ENCODE measurements around the gene GNA15. TPM values are rescaled to one million over a fixed set of nuclear protein-coding genes. Genes with fewer than 3 reads are reported as not detected.

Gene GNA15
- total RNA-seq, 4 donors from 2014 or later = 1.2 to 7.2 (median 2.9) TPM

- Histone ChIP-seq H3K4me3 (no peak overlapping the region), H3K4me1 (no peaks in the 10 kb centered on the region), H3K27ac (no peak overlapping the region), H3K9me3 (no peaks in the 10 kb centered on the region), H3K27me3 (no peaks in the 10 kb centered on the region), H3K36me3 (no peaks in the 10 kb centered on the region)
- intact Hi-C loops (cut with DNase I; ENCODE audit: low total_unique reads) = no loop called here
- DNase-seq = no peak
- TF ChIP-seq, protein P1, sequence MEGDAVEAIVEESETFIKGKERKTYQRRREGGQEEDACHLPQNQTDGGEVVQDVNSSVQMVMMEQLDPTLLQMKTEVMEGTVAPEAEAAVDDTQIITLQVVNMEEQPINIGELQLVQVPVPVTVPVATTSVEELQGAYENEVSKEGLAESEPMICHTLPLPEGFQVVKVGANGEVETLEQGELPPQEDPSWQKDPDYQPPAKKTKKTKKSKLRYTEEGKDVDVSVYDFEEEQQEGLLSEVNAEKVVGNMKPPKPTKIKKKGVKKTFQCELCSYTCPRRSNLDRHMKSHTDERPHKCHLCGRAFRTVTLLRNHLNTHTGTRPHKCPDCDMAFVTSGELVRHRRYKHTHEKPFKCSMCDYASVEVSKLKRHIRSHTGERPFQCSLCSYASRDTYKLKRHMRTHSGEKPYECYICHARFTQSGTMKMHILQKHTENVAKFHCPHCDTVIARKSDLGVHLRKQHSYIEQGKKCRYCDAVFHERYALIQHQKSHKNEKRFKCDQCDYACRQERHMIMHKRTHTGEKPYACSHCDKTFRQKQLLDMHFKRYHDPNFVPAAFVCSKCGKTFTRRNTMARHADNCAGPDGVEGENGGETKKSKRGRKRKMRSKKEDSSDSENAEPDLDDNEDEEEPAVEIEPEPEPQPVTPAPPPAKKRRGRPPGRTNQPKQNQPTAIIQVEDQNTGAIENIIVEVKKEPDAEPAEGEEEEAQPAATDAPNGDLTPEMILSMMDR (IDR thresholded peaks at IDR 0.05) = no peak
These were observed 44.0 kb downstream of the GNA15 start for GRCh38 chr19:3179739-3180293.

DNA sequence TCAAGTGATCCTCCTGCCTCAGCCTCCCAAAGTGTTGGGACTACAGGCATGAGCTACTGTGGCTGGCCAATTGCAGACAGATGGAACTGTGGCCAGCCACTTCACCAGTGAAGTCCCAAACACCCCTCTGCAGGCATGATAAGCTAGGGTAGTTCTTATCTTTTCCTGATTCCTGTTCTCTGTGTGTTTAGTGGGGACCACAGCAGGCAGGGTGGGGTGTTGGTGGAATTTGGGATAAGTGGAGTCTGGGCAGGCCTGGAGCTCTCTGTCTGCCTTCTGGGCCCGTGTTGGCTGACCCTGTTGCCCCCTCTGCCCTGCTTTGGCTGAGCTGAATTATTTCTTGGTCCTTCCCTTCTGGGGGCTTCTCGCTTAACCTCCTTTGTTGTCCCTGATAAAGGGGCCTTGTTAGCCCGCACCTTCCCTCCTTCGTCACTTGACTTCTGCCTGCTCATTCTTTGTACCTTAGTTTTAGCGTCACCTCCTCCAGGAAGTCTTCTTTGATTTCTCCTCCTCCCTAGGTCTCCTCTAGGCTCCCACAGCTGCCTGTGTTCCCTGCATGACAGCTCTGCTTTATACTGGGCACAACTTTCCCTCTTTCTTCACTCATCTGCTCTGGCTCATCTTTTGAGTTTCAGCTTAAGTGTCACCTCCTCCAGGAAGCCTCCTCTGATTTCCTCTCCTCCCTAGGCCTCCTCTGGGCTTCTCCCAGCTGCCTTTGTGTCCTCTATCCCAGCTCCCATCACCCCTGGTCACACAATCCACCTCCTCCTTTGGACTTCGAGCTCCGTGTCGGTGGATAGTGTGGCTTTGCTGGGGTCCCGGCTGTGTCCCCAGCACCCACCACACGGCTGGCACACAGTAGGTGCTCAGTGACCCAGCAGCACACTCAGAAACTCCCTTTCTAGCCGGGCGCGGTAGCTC, 48.1 kb downstream of the GNA15 start:
- no peak overlapping the region for H3K27ac ChIP-seq
- intact Hi-C loops (cut with DNase I; ENCODE audit: low total_unique reads) = no loop called here
- H3K9me3 ChIP-seq = no peaks in the 10 kb centered on the region
- DNase-seq = no peak
- no peaks in the 10 kb centered on the region for H3K36me3 ChIP-seq
- H3K4me1 ChIP-seq = peaks cover 0 to 16% of the 10 kb centered on the region in 2 donors
- H3K27me3 ChIP-seq = no peaks in the 10 kb centered on the region
- no peak for TF ChIP-seq POLR2A (IDR thresholded peaks at IDR 0.05)
- TF ChIP-seq, protein P1 (IDR thresholded peaks at IDR 0.05) = no peak
- no peak overlapping the region for H3K4me3 ChIP-seq

GRCh38 chr19:3184847-3185460, 49.1 kb downstream of the GNA15 start:
- Histone ChIP-seq H3K27ac (peak overlapping the region; percentile 84 to 88), H3K9me3 (no peaks in the 10 kb centered on the region), H3K4me1 (peaks cover 0 to 16% of the 10 kb centered on the region in 2 donors), H3K4me3 (peak overlapping the region; percentile 56 to 99), H3K27me3 (no peaks in the 10 kb centered on the region), H3K36me3 (no peaks in the 10 kb centered on the region)
- peak in 1 of 2 donors; percentile 80 for DNase-seq
- intact Hi-C loops (cut with DNase I; ENCODE audit: low total_unique reads) = no loop called here
- TF ChIP-seq POLR2A (IDR thresholded peaks at IDR 0.05) = no peak
- TF ChIP-seq, protein P1 (IDR thresholded peaks at IDR 0.05) = no peak

DNA sequence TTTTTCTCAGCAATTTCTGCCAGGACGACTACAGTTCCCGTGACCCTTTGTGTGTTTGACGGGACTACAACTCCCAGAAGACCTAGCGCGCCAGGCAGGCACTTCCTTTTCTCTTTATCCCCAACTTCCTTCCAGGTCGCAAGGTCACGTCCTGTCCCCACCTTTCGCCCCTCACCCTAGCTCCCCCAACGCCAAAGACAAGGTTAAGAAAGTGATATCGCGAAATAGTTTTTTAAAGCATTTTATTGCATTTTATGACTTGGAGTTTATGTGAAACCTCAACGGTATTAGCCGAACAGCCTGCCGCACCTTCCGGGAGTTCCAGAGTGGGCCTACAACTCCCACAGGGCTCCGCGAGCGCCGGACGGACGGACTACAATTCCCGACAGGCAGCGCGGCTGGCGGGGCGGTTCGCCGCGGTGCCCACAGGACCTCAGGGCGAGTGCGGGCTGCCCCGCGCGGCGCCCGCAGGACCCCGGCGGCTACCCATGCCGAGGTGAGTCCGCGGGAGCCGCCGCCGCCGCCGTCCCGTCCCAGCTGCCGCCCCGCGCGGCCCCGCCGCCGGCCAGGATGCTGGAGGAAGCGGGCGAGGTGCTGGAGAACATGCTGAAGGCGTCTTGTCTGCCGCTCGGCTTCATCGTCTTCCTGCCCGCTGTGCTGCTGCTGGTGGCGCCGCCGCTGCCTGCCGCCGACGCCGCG, 49.8 kb downstream of the GNA15 start, which contains the start of gene NCLN:
NCLN (plus strand) TSS at position 470 of the 699 bp plus-strand sequence; CDS start at position 571, 101 bp downstream.
- peaks cover 0 to 16% of the 10 kb centered on the region in 2 donors for H3K4me1 ChIP-seq
- intact Hi-C loops (cut with DNase I; ENCODE audit: low total_unique reads) = no loop called here

More for the DNA sequence above, 49.8 kb downstream of the GNA15 start, which contains the start of gene NCLN:
- Histone ChIP-seq H3K27ac (peak within 1 kb of the TSS; percentile 84 to 88), H3K27me3 (no peaks in the 10 kb centered on the region), H3K36me3 (no peaks in the 10 kb centered on the region), H3K9me3 (no peaks in the 10 kb centered on the region), H3K4me3 (peak within 1 kb of the TSS; percentile 56 to 99)
- DNase-seq = peak; percentile 95
- peak in 1 of 2 donors; percentile 65 for TF ChIP-seq POLR2A (IDR thresholded peaks at IDR 0.05)
- TF ChIP-seq, protein P1 (IDR thresholded peaks at IDR 0.05) = no peak
